T-helper 1 cell treated with Interleukin-12 subunit alpha and Interleukin-12 subunit beta and Interleukin-4 antibody, amounts not matched to agents 30 μg/mL and 1 μg/mL, for 36 hours (primary cell): ENCODE data around the gene CAMTA1.

Experiments
- H3K27ac Mint-ChIP-seq: one replicate; pipeline ENCODE4 v1.8.0; 2021; ENCODE audit warnings: mild to moderate bottlenecking, mixed read lengths
- H3K27me3 Mint-ChIP-seq: one replicate; pipeline ENCODE4 v1.8.0; 2021; ENCODE audit warnings: low read depth, mixed read lengths
- H3K36me3 Mint-ChIP-seq: one replicate; pipeline ENCODE4 v1.8.0; 2021; ENCODE audit warnings: low read depth, mixed read lengths
- H3K4me1 Mint-ChIP-seq: one replicate; pipeline ENCODE4 v1.8.0; 2021; ENCODE audit warnings: low read depth, mixed read lengths
- H3K4me3 Mint-ChIP-seq: one replicate; pipeline ENCODE4 v1.8.0; 2021; ENCODE audit warnings: mild to moderate bottlenecking, moderate library complexity, mixed read lengths
- H3K9me3 Mint-ChIP-seq: one replicate; pipeline ENCODE4 v1.8.0; 2021; ENCODE audit warnings: mixed read lengths

The CAMTA1 gene

GRCh38 chr1:7429290-7429689 lies 644.0 kb downstream of the CAMTA1 start:
- Mint-ChIP-seq H3K36me3 (no peaks in the 10 kb centered on the region), H3K4me1 (no peaks in the 10 kb centered on the region), H3K9me3 (no peaks in the 10 kb centered on the region), H3K27ac (no peak overlapping the region), H3K27me3 (no peaks in the 10 kb centered on the region), H3K4me3 (no peak overlapping the region)

DNA sequence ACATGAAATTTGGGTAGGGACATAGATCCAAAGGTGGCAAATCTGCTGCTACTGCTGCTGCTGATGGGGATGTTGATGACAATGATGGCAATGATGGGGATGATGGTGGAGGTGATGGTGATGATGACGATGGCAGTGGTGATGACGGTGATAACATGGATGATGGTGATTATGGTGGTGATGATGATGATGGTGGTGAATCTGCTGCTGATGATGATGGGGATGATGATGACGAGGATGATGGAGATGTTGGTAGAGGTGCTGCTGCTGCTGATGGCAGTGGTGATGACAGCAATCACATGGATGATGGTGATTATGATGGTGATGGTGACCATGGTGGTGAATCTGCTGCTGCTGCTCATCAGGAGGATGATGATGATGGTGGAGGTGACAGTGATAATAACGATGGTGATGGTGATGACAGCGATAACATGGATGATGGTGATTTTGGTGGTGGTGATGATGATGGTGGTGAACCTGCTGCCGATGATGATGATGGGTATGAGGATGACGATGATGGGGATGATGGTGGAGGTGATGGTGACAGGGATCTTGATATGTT lies 644.9 kb downstream of the CAMTA1 start:
- Mint-ChIP-seq H3K27ac (no peak overlapping the region), H3K27me3 (no peaks in the 10 kb centered on the region), H3K4me3 (no peak overlapping the region), H3K9me3 (no peaks in the 10 kb centered on the region), H3K4me1 (no peaks in the 10 kb centered on the region), H3K36me3 (no peaks in the 10 kb centered on the region)

GRCh38 chr1:7430691-7431090 lies 645.4 kb downstream of the CAMTA1 start:
- no peak overlapping the region for H3K27ac Mint-ChIP-seq
- H3K9me3 Mint-ChIP-seq, result no peaks in the 10 kb centered on the region
- H3K36me3 Mint-ChIP-seq, result no peaks in the 10 kb centered on the region
- H3K27me3 Mint-ChIP-seq, result no peaks in the 10 kb centered on the region
- no peaks in the 10 kb centered on the region for H3K4me1 Mint-ChIP-seq
- no peak overlapping the region for H3K4me3 Mint-ChIP-seq

GRCh38 chr1:7432102-7432899 lies 647.0 kb downstream of the CAMTA1 start:
- H3K36me3 Mint-ChIP-seq, result no peaks in the 10 kb centered on the region
- no peak overlapping the region for H3K4me3 Mint-ChIP-seq
- no peaks in the 10 kb centered on the region for H3K27me3 Mint-ChIP-seq
- no peak overlapping the region for H3K27ac Mint-ChIP-seq
- H3K4me1 Mint-ChIP-seq, result no peaks in the 10 kb centered on the region
- H3K9me3 Mint-ChIP-seq, result no peaks in the 10 kb centered on the region

GRCh38 chr1:7432900-7433380 lies 647.7 kb downstream of the CAMTA1 start:
- Mint-ChIP-seq H3K36me3 (no peaks in the 10 kb centered on the region), H3K27me3 (no peaks in the 10 kb centered on the region), H3K27ac (no peak overlapping the region), H3K9me3 (no peaks in the 10 kb centered on the region), H3K4me3 (no peak overlapping the region), H3K4me1 (no peaks in the 10 kb centered on the region)

DNA sequence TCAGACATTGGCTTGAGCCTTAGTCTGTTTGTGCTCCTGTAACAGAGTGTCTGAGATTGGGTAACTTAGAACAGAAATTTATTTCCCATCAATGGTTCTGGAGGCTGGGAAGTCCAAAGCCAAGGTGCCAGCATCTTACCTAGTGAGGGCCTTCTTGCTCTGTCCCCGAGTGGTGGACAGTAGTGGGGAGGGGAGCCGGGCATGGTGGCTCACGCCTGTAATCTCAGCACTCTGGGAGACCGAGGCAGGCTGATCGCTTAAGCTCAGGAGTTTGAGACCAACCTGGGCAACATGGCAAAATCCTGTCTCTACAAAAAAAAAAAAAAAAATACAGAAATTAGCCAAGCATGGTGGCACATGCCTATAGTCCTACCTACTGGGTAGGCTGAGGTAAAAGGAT lies 649.3 kb downstream of the CAMTA1 start:
- Mint-ChIP-seq H3K9me3 (no peaks in the 10 kb centered on the region), H3K27ac (no peak overlapping the region), H3K4me3 (no peak overlapping the region), H3K27me3 (no peaks in the 10 kb centered on the region), H3K4me1 (no peaks in the 10 kb centered on the region), H3K36me3 (no peaks in the 10 kb centered on the region)

DNA sequence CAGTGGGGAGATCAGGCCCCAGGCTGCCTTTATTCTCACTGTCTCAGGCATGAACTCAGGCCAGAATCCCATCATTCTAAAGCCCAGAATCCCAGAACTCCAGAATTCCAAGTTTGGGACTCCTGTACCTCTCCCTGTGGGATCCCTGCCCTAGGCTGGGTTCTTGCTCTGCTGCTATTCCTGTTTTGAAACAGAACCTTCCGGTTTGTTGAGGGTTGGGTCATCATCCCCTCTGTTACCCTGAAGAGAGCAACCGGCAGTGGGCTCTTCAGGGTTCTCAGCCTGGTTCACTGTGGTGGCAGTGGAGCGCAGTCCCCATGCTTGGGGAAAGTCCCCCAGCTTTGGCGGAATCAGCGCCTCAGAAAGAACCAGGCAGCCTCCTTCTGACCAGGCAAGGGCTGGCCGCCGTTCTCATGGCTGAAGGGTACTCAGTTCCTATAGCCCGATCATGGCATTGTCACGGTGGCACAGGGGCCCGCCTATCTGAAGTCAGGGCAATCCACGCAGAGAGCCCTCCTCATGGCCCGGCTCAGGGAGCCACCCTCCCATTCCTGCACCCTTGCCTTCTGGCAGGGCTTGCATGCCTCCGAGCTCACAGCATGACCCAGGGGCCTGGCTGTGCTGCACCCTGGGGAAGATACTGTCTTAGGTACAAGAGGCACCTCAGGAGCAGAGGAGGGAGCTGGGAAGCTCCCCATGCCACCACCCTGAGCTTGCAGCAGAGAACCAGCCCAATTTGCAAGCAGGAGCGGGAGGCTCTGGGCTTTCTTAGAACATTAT lies 650.2 kb downstream of the CAMTA1 start:
- H3K4me3 Mint-ChIP-seq, result no peak overlapping the region
- H3K27ac Mint-ChIP-seq, result no peak overlapping the region
- no peaks in the 10 kb centered on the region for H3K4me1 Mint-ChIP-seq
- no peaks in the 10 kb centered on the region for H3K27me3 Mint-ChIP-seq
- H3K36me3 Mint-ChIP-seq, result no peaks in the 10 kb centered on the region
- no peaks in the 10 kb centered on the region for H3K9me3 Mint-ChIP-seq

DNA sequence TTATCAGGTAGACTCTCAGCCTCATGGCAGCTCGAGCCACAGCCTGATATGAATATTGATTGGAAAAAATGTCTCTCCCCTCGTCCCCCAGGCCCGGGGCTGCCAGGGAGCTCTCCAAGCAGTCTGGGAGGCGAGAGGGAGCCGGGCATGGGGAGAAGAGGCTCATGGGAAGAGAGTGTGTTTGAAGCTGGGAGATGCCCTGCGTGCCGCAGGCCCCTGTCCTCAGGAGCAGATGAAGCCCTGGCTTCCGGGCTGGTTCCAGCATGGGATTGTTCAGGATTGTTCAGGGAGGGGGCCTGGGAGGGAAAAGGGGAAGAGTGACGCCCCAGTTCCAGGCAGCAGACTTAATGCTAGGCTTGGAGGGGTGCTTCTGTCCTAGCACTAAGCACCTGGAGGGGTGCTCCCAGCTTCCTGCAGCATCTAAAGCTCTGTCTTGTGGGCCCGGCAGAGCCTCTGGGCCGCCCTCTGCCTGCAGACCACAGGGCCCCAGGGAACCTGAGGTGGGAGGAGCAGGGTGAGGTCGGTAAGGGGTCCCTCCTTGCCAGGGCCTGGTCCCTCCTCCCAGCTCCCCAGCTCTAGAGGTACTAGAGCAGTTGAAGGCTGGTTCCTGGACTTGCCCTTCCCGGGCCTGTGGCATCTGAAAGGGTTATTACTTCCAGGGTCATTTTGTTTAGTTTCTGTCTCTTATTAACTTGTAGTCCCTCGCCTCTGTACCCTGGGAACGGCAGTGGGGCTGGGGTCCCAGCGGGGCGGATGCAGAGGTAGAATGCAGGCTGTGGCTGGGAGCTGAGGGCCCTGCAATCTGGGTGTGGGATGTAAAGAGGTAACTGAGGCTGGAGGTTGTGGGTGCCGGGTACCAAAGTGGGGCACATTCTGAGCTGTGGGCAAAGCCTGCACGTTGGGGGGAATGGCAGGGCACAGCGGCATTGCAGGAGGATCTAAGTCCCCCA lies 651.1 kb downstream of the CAMTA1 start:
- Mint-ChIP-seq H3K4me1 (no peaks in the 10 kb centered on the region), H3K4me3 (no peak overlapping the region), H3K36me3 (no peaks in the 10 kb centered on the region), H3K9me3 (no peaks in the 10 kb centered on the region), H3K27me3 (no peaks in the 10 kb centered on the region), H3K27ac (no peak overlapping the region)

GRCh38 chr1:7437036-7437435 lies 651.8 kb downstream of the CAMTA1 start:
- no peak overlapping the region for H3K4me3 Mint-ChIP-seq
- no peak overlapping the region for H3K27ac Mint-ChIP-seq
- H3K9me3 Mint-ChIP-seq, result no peaks in the 10 kb centered on the region
- H3K36me3 Mint-ChIP-seq, result no peaks in the 10 kb centered on the region
- no peaks in the 10 kb centered on the region for H3K27me3 Mint-ChIP-seq
- H3K4me1 Mint-ChIP-seq, result no peaks in the 10 kb centered on the region

- H3K36me3 Mint-ChIP-seq, result no peaks in the 10 kb centered on the region
- no peak overlapping the region for H3K4me3 Mint-ChIP-seq
- no peaks in the 10 kb centered on the region for H3K27me3 Mint-ChIP-seq
- no peaks in the 10 kb centered on the region for H3K4me1 Mint-ChIP-seq
- no peaks in the 10 kb centered on the region for H3K9me3 Mint-ChIP-seq
- no peak overlapping the region for H3K27ac Mint-ChIP-seq
Measured at GRCh38 chr1:7437608-7438395, 652.5 kb downstream of the CAMTA1 start.

DNA sequence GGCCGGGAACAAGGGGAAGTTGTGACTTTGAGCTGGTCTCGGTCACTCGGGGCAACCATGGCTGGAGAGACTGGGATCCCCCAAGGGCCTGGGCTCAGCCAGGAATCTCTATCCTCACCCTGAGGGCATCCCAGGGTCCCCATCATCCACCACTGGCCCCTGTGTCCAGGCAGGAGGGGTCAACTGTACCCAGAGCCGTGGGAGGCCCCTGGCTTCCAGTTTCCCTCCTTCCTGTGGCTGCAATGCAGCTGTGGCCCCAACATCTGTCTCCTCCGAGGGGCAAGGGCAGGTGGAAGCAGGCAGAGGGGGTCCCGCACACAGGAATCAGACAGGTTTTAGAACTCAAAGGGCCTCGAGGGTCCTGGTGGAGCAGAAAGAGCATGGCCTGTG lies 653.1 kb downstream of the CAMTA1 start:
- Mint-ChIP-seq H3K36me3 (no peaks in the 10 kb centered on the region), H3K27me3 (no peaks in the 10 kb centered on the region), H3K27ac (no peak overlapping the region), H3K4me3 (no peak overlapping the region), H3K9me3 (no peaks in the 10 kb centered on the region), H3K4me1 (no peaks in the 10 kb centered on the region)

GRCh38 chr1:7438921-7439655 lies 653.8 kb downstream of the CAMTA1 start:
- no peaks in the 10 kb centered on the region for H3K27me3 Mint-ChIP-seq
- no peaks in the 10 kb centered on the region for H3K4me1 Mint-ChIP-seq
- no peaks in the 10 kb centered on the region for H3K36me3 Mint-ChIP-seq
- H3K9me3 Mint-ChIP-seq, result no peaks in the 10 kb centered on the region
- no peak overlapping the region for H3K4me3 Mint-ChIP-seq
- H3K27ac Mint-ChIP-seq, result no peak overlapping the region

- Mint-ChIP-seq H3K27ac (no peak overlapping the region), H3K27me3 (no peaks in the 10 kb centered on the region), H3K36me3 (no peaks in the 10 kb centered on the region), H3K4me3 (no peak overlapping the region), H3K9me3 (no peaks in the 10 kb centered on the region), H3K4me1 (no peaks in the 10 kb centered on the region)
Measured at GRCh38 chr1:7440154-7440553, 654.9 kb downstream of the CAMTA1 start.
